Omental fat pad (tissue), 4 donors: ENCODE data around the gene ZNF43. TPM values are rescaled to one million over a fixed set of nuclear protein-coding genes. Genes with fewer than 3 reads are reported as not detected.
"Not testable (repeated sequence)": the region's sequence is repeated elsewhere in the genome, so short reads cannot be mapped to it uniquely, and the experiment has no call there.

Source experiments
- ATAC-seq: fragments of 150-250 bp; one replicate; pipeline ENCODE4 v1.9.1; 2016; ENCODE audit warnings: mild to moderate bottlenecking, moderate library complexity; ENCODE audit not compliant: low FRiP score
- DNase-seq: peaks from one replicate; pipeline ENCODE4 v3.0.0-alpha.2; 2019; ENCODE audit warnings: low spot score
- CTCF ChIP-seq, 3 donors: fragments of 450-650 bp; IDR thresholded peaks; one replicate each; pipeline ENCODE4 v1.5.1; 2016 to 2017; ENCODE audit warnings: antibody characterized with exemption in 3 of 3, mild to moderate bottlenecking in 3 of 3, moderate library complexity in 2 of 3
- total RNA-seq, 4 donors: library from RNA; depleted of rRNA; stranded (reverse); fragments of >200 nt; gene quantifications; one replicate each; pipeline ENCODE4 v1.1.0, GENCODE V29; 2016

Gene ZNF43
- total RNA-seq, 4 donors from 2014 or later: 6.2 to 25.7 (median 8.2) TPM

- ATAC-seq: no peak
- DNase-seq: no peak
- no peak for TF ChIP-seq CTCF (IDR thresholded peaks at IDR 0.05)
Observed at GRCh38 chr19:21789466-21790085, 46.4 kb downstream of the ZNF43 start.

GRCh38 chr19:21786936-21787335 is 49.0 kb downstream of the ZNF43 start:
- ATAC-seq (no peak), DNase-seq (no peak)
- TF ChIP-seq CTCF (IDR thresholded peaks at IDR 0.05): no peak

DNA sequence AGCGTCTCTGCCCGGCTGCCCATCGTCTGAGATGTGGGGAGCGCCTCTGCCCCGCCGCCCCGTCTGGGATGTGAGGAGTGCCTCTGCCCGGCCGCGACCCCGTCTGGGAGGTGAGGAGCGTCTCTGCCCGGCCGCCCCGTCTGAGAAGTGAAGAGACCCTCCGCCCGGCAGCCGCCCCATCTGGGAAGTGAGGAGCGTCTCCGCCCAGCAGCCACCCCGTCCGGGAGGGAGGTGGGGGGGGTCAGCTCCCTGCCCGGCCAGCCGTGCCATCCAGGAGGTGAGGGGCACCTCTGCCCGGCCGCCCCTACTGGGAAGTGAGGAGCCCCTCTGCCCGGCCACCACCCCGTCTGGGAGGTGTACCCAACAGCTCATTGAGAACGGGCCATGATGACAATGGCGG is 60.2 kb downstream of the ZNF43 start:
- not testable (repeated sequence) for DNase-seq, ATAC-seq

GRCh38 chr19:21767065-21767800 is 68.7 kb downstream of the ZNF43 start, which contains the start of gene ZNF100:
TSS of gene ZNF100 (minus strand) at chr19:21767579. CDS start at chr19:21767429, 150 bp downstream.
- ATAC-seq (peak; percentile 94), DNase-seq (peak; percentile 85)
- no peak for TF ChIP-seq CTCF (IDR thresholded peaks at IDR 0.05)

DNA sequence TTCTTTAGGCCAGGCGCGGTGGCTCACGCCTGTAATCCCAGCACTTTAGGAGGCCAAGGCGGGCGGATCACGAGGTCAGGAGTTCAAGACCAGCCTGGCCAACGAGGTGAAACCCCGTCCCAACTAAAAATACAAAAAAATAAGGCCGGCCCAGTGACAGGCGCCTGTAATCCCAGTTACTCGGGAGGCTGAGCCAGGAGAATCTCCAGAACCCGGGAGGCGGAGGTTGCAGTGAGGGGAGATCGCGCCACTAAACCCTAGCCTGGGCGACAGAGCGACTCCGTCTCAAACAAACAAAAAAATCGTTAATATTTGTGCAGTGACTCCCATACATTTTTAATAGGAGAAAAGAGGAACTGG is 69.3 kb downstream of the ZNF43 start:
- DNase-seq: not testable (repeated sequence)
- peak; percentile 22 for ATAC-seq

- DNase-seq (no peak), ATAC-seq (no peak)
- no peak for TF ChIP-seq CTCF (IDR thresholded peaks at IDR 0.05)
Observed at GRCh38 chr19:21765151-21765550, 70.8 kb downstream of the ZNF43 start.

DNA sequence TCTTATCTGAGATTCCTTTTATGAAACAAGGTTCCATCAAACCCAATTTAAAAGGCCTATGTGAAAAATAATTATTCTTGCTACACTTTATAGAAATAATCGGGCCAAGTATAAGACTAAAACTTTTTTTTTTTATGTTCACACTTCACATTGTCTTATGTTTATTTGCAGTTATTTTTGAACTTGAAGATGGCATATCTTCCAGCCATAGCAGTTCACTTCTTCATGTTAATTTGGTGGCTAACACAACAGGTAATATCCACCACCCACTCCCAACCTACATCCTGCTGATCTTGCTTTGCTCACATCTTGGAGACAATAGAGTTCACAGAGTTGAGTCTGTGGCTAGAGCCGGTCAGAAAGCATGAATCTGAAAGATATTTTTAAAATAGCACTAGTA is 74.4 kb downstream of the ZNF43 start:
- not testable (repeated sequence) for ATAC-seq, DNase-seq

DNA sequence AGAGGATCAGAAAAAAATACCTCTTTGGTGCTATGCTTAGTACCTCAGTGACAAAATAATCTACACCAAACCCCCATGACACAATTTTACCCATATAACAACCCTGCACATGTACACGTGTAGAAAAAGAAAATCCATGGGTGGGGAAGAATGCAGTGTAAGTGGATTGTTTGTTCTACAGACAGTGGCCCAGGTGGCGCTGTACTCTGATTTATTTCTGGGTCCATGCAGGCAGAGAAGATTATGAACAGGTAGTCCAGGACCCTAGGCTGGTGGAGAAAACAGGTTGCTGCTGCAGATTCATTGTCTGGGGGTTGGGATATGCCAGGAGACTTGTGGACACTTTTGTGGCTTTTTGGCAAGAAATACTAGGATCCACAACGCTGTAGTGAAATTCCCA is 77.7 kb downstream of the ZNF43 start:
- DNase-seq: no peak
- TF ChIP-seq CTCF (IDR thresholded peaks at IDR 0.05): no peak
- ATAC-seq: no peak

DNA sequence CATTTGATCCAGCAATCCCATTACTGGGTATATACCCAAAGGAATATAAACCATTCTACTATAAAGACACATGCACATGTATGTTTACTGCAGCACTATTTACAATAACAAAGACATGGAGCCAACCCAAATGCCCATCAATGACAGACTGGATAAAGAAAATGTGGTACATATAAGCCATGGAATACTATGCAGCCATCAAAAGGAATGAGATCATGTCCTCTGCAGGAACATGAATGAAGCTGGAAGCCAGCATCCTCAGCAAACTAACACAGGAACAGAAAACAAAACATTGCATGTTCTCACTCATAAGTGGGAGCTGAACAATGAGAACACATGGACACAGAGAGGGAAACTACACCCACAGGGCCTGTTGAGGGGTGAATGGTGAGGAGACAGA is 80.4 kb downstream of the ZNF43 start:
- not testable (repeated sequence) for DNase-seq, ATAC-seq

Other genes starting within 250 kb of the ZNF43 start
- 10 to 100 TPM in 1 of 4 donors, 1 to 10 TPM in 3; 5.0 to 10.6 (median 5.8) TPM for gene ZNF100, start 68.6 kb downstream of the ZNF43 start, total RNA-seq
- gene ZNF208, start 174.8 kb upstream of the ZNF43 start, total RNA-seq: 10 to 100 TPM in 2 of 4 donors, 1 to 10 TPM in 2; 5.3 to 14.9 (median 10.2) TPM
- 1 to 10 TPM in 3 of 4 donors, under 1 TPM in 1; 0.96 to 3.0 (median 1.6) TPM for gene ZNF257, start 216.3 kb upstream of the ZNF43 start, total RNA-seq